Chondrocyte (in vitro differentiated cells): ENCODE results near the gene LRRC4B. TPM values are rescaled to one million over a fixed set of nuclear protein-coding genes. Genes with fewer than 3 reads are reported as not detected.
A peak's percentile ranks its signal among the peaks of the same experiment; 100 is the strongest.

ENCODE experiments used
- DNase-seq: peaks from one replicate; pipeline ENCODE4 v3.0.0; 2021; ENCODE audit warnings: mixed read lengths, low spot score
- H3K27ac Mint-ChIP-seq: one replicate; pipeline ENCODE4 v1.8.0; 2021; ENCODE audit warnings: mild to moderate bottlenecking, moderate library complexity, mixed read lengths; ENCODE audit not compliant: unreplicated experiment
- H3K27me3 Mint-ChIP-seq: 2 replicates; pipeline ENCODE4 v1.8.0; 2021; ENCODE audit warnings: low read depth, mixed read lengths
- H3K36me3 Mint-ChIP-seq: 2 replicates; pipeline ENCODE4 v1.8.0; 2021; ENCODE audit warnings: low read depth, mixed read lengths
- H3K4me1 Mint-ChIP-seq: 2 replicates; pipeline ENCODE4 v1.8.0; 2021; ENCODE audit warnings: low read depth, mild to moderate bottlenecking, mixed read lengths
- H3K4me3 Mint-ChIP-seq: one replicate; pipeline ENCODE4 v1.8.0; 2021; ENCODE audit warnings: mild to moderate bottlenecking, moderate library complexity, mixed read lengths; ENCODE audit not compliant: unreplicated experiment
- H3K9me3 Mint-ChIP-seq: 2 replicates; pipeline ENCODE4 v1.8.0; 2021; ENCODE audit warnings: low read depth, mixed read lengths
- CTCF ChIP-seq: fragments of 200-600 bp; sonication (generic); IDR thresholded peaks from 2 replicates; pipeline ENCODE4 v1.5.0; 2021; ENCODE audit warnings: antibody characterized with exemption, mild to moderate bottlenecking, moderate library complexity
- total RNA-seq: library from RNA; stranded (reverse); gene quantifications from 3 replicates; pipeline ENCODE4 v1.2.1, GENCODE V29; 2021

The LRRC4B gene
- total RNA-seq, 1 donor from 2014 or later = 0.52 TPM

- no peak overlapping the region for H3K27ac Mint-ChIP-seq
- no peak overlapping the region for H3K4me3 Mint-ChIP-seq
- no peaks in the 10 kb centered on the region for H3K27me3 Mint-ChIP-seq
- TF ChIP-seq CTCF = no peak
- H3K36me3 Mint-ChIP-seq = no peaks in the 10 kb centered on the region
- no peaks in the 10 kb centered on the region for H3K9me3 Mint-ChIP-seq
- peaks cover 16% of the 10 kb centered on the region for H3K4me1 Mint-ChIP-seq
- DNase-seq = peak; percentile 89
These were observed 53.7 kb downstream of the LRRC4B start for GRCh38 chr19:50514346-50515167.

GRCh38 chr19:50513746-50514345 is 54.4 kb downstream of the LRRC4B start, which contains the start of gene ASPDH:
Gene ASPDH, minus strand, starts transcription at chr19:50513913. Its CDS starts 90 bp downstream, at chr19:50513823.
- DNase-seq = peak; percentile 77
- Mint-ChIP-seq H3K4me1 (peaks cover 22% of the 10 kb centered on the region), H3K4me3 (no peak within 1 kb of the TSS), H3K36me3 (peaks cover under 1% of the 10 kb centered on the region), H3K9me3 (no peaks in the 10 kb centered on the region), H3K27me3 (no peaks in the 10 kb centered on the region), H3K27ac (no peak within 1 kb of the TSS)
- TF ChIP-seq CTCF = no peak

GRCh38 chr19:50512999-50513745 is 55.1 kb downstream of the LRRC4B start:
- Mint-ChIP-seq H3K36me3 (peaks cover 1% of the 10 kb centered on the region), H3K4me1 (peaks cover 25% of the 10 kb centered on the region), H3K9me3 (no peaks in the 10 kb centered on the region), H3K27me3 (no peaks in the 10 kb centered on the region), H3K27ac (no peak overlapping the region), H3K4me3 (no peak overlapping the region)
- peak; percentile 42 for DNase-seq
- no peak for TF ChIP-seq CTCF

GRCh38 chr19:50512112-50512998 is 55.9 kb downstream of the LRRC4B start:
- Mint-ChIP-seq H3K4me3 (no peak overlapping the region), H3K4me1 (peaks cover 25% of the 10 kb centered on the region), H3K36me3 (peaks cover 1% of the 10 kb centered on the region), H3K9me3 (no peaks in the 10 kb centered on the region), H3K27me3 (no peaks in the 10 kb centered on the region), H3K27ac (no peak overlapping the region)
- no peak for TF ChIP-seq CTCF
- DNase-seq = peak; percentile 94
